Measurements from ENCODE around the gene RABGAP1L. TPM values are rescaled to one million over a fixed set of nuclear protein-coding genes. Genes with fewer than 3 reads are reported as not detected.
"Not testable (repeated sequence)": the region's sequence is repeated elsewhere in the genome, so short reads cannot be mapped to it uniquely, and the experiment has no call there.

The RABGAP1L gene
- polyA plus RNA-seq, 4 donors, result 21.6 to 29.8 (median 29.6) TPM

GRCh38 chr1:174895610-174896009 is 736.3 kb downstream of the RABGAP1L start:
- not testable (repeated sequence) for DNase-seq (ENCODE audit: low read depth in 4 of 4, low spot score in 3 of 4)

DNA sequence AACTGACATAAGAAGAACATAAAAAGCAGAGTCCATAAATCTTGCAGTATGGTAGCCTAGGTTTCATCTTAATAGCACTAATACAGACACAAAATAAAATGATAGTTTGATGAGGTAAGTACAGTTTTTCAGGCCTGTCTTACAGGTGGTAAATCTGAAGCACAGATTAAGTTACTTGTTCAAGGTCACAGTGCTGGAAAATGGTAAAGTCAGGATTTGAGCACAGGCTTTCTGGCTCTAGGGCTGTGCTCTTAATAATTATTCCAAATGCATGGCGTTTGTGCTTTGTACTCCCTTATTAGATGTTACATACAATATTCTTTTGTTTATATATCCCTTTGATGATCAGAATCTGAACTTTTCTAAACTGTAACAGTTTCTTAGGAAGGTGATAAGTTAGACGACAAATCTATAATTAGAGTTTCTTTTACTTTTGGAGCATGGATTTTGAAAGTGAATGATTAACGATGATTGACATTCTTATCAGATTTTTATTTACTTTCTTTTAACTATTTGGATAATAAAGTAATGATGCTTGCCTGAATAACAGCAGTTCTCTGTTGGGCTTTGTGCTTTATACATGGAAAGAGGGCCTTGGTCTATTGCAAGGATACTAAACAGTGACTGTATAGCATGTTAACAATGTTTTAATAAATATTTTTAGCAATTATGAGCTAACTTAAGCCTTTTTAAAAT is 738.9 kb downstream of the RABGAP1L start:
- DNase-seq (ENCODE audit: low read depth in 4 of 4, low spot score in 3 of 4), result no peak

GRCh38 chr1:174900317-174900716 is 741.0 kb downstream of the RABGAP1L start:
- DNase-seq (ENCODE audit: low read depth in 4 of 4, low spot score in 3 of 4), result no peak

DNA sequence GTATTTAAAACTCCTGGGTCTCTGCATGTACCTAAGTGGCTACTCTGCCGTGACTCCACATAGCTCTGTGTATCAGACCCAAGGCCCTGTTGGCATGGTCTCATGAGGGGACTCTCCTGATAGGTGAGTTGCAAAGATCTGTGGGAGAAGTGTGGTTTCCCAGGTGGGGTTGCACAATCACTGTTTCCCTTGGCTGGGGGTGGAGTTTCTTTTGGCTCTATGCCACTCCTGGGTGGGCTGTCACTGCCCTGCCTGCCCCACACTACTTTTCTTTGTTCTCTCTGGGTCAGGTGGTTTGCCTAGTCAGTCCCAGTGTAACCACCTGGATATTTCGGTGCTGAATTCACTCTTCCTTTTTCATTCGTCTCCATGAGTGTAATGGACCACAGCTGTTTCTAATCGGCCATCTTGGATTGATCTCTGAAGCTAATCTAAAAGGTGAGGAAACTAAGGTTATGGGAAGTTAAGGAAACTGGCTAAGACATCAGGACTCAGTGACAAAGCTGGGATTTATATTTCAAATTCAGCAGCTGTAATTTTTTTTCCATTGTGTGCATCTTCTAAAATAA is 743.3 kb downstream of the RABGAP1L start:
- no peak for DNase-seq (ENCODE audit: low read depth in 4 of 4, low spot score in 3 of 4)

GRCh38 chr1:174911606-174912005 is 752.3 kb downstream of the RABGAP1L start:
- no peak for DNase-seq (ENCODE audit: low read depth in 4 of 4, low spot score in 3 of 4)

DNA sequence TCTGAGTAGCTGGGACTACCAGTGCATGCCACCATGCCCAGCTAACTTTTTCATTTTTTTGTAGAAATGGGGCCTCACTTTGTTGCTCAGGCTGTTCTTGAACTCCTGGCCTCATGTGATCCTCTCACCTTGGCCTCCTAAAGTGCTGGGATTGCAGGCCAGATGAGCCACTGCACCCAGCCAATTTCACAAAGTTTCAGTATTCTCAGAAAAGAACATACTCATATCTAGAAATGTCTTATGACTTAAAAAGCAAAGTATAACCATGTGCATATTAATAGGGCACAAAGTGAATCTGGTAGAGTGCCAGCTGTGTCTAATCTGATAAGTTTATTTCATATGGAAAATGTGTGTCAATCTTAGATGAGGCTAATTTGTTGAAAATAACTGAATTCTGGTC is 752.9 kb downstream of the RABGAP1L start:
- DNase-seq (ENCODE audit: low read depth in 4 of 4, low spot score in 3 of 4), result no peak

- DNase-seq (ENCODE audit: low read depth in 4 of 4, low spot score in 3 of 4), result no peak
Observed at GRCh38 chr1:174913225-174913903, 754.0 kb downstream of the RABGAP1L start.

DNA sequence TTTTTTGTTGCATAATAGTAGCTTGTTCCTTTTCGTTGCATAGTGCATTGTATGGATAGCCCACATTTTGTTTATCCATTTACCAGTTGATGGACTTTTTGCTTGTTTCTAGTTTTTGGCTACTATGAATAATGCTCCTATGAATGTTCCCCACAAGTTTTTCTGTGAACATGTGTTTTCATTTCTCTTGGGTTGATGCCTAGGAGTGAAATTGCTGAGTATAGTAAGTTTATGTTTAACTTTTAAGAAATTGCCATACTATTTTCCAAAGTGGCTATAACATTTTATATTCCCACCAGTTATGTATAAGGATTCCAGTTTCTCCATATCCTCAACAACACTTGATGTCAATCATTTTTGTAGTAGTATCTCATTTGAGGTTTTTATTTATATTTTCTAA is 755.7 kb downstream of the RABGAP1L start:
- DNase-seq (ENCODE audit: low read depth in 4 of 4, low spot score in 3 of 4), result no peak

GRCh38 chr1:174916846-174917245 is 757.5 kb downstream of the RABGAP1L start:
- DNase-seq (ENCODE audit: low read depth in 4 of 4, low spot score in 3 of 4), result no peak

- no peak for DNase-seq (ENCODE audit: low read depth in 4 of 4, low spot score in 3 of 4)
Observed at GRCh38 chr1:174920093-174920492, 760.8 kb downstream of the RABGAP1L start.

DNA sequence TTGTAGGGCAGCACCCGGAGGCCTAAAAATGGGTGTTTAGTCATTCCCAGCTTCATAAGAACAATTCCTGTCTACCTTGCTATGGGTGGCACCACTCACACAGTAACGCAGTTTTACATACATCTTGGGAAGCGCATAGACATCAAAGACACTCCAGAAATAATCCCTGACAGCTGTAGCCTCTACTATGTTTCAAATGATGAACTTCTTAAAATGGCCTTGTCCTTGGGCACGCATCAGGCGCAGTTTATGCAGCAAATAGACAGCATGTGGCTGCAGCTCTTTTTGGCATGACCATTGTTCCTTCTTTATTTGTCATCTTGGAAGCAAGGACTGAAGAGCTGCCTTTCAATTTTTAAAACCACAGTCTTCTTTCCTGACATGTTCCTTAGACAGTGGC is 762.8 kb downstream of the RABGAP1L start:
- DNase-seq (ENCODE audit: low read depth in 4 of 4, low spot score in 3 of 4), result no peak

- DNase-seq (ENCODE audit: low read depth in 4 of 4, low spot score in 3 of 4), result no peak
Observed at GRCh38 chr1:174923820-174924219, 764.5 kb downstream of the RABGAP1L start.

GRCh38 chr1:174928541-174928940 is 769.2 kb downstream of the RABGAP1L start:
- DNase-seq (ENCODE audit: low read depth in 4 of 4, low spot score in 3 of 4), result no peak

DNA sequence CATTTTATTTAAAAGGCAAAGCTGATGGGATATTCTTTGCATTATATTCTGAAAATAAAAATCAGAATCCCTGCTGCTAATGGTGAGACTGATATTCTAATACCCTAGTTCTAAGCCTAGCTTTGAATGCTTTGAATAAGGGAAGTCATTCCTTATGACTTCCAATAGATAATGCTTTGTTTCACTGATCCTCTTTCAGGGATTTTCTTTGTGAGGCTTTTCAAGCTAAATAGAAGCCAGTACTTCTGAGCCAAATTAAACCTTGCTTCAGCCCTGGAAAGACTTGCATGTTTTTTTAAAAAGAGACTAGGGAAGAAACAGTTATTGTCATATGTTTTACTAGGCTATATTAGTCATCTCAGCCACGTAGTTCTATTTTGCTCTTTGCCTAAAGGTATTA is 771.9 kb downstream of the RABGAP1L start:
- no peak for DNase-seq (ENCODE audit: low read depth in 4 of 4, low spot score in 3 of 4)

GRCh38 chr1:174932587-174932986 is 773.3 kb downstream of the RABGAP1L start:
- no peak for DNase-seq (ENCODE audit: low read depth in 4 of 4, low spot score in 3 of 4)

DNA sequence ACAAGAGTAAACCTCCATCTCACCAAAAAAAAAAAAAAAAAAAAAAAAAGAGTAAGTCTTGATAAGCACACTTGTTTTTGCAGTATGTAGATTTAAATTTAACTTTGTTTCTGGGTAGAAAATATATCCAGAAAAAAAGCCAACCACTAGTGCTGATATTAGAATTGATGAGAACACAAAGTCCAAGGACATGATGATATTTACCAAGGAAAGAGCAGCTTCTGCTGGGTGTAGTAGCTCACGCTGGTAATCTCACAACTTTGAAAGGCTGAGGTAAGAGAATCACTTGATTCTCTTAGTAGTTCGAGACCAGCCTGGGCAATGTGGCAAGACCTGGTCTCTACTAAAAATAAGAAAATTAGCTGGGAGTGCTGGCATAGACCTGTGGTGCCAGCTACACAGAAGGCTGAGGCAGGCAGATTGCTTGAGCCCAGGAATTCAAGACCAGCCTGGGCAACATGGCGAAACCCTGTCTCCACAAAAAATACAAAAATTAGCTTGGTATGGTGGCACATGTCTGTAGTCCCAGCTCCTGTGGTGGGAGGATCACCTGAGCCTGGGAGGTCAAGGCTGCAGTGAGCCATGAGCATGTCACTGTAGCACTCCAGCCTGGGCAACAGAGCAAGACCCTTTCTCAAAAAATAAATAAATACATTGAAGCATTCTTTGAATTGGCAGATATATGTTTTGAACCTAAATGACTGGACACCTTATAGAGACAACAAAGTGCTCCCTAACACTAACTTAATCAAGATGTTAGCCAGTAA is 776.8 kb downstream of the RABGAP1L start:
- DNase-seq (ENCODE audit: low read depth in 4 of 4, low spot score in 3 of 4), result no peak

GRCh38 chr1:174938281-174939007 is 779.1 kb downstream of the RABGAP1L start:
- DNase-seq (ENCODE audit: low read depth in 4 of 4, low spot score in 3 of 4), result peak; percentile 28 to 48 (median 46)

DNA sequence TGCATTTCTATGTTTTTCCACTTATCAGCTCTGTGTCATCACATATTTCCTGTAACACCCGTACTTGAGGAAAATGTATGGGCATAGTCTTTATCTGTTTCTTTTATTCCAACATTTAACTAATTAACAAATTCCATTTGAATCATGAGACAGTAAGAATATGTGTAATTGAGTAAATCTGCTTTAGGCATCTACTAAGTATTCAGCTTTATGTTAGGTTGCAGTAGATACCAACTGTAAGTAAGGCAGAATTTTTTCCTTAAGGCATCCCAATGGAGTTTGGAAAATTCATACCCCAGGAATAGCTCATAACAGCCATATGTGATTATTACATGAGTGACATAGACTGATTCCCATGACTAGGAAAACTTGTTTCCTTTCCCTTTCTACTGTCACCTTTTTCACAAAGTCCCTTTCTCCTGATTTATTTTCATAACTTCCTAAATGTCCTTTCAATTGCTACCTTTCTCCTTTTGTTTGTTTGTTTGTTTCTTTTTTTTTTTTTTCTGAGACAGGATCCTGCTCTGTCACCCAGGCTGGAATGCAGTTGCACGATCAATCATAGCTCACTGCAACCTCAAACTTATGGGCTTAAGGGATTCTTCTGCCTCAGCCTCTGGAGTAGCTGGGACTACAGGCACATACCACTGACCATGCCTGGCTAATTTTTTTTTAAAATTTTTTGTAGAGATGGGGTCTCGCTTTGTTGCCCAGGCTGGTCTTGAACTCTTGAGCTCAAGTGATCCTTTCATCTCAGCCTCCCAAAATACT is 780.6 kb downstream of the RABGAP1L start:
- DNase-seq (ENCODE audit: low read depth in 4 of 4, low spot score in 3 of 4), result no peak

DNA sequence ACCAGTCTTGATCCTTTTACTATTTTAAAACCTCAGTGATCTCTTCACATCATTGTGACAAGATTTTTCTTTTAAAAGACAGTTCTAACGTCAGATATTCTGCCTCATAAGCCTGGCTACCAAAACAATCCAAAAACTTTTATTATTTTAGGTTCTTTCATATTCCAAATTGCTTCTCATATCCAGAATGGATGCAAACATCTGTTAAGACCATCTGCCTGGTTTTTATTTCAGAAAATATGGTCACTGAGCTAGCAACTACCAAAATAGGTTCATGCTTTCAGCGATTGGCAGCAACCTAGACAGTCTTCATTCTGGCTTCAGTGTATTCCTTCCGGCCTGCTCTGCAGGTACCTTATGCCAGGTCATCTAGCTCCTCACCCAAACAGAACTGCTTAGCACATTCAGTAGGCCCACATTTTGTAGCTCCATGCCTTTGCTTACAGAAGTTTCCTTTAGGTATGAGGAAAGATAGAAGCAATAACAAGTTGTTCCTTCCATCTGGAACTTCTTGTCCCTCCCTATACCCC is 781.4 kb downstream of the RABGAP1L start:
- no peak for DNase-seq (ENCODE audit: low read depth in 4 of 4, low spot score in 3 of 4)
